ENCODE data around the gene LCN1. TPM values are rescaled to one million over a fixed set of nuclear protein-coding genes. Genes with fewer than 3 reads are reported as not detected.

The LCN1 gene
- total and polyA plus RNA-seq, 3 donors from 2014 or later = 2.7 TPM; not detected in 2

DNA sequence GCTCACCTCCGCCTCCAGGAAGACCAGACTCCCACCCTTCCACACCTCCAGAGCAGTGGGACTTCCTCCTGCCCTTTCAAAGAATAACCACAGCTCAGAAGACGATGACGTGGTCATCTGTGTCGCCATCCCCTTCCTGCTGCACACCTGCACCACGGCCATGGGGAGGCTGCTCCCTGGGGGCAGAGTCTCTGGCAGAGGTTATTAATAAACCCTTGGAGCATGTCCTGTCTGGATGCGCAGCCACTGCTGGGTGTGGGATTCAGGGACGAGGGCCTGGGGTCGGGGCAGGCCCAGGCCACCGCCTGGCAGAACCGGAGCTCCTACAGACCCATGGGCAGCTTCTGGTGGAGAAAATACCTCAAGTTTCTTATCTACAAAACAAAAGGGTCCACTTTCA lies 45.3 kb downstream of the LCN1 start:
- TF ChIP-seq POLR2A (IDR thresholded peaks at IDR 0.05) = no peak
- TF ChIP-seq, protein P1, sequence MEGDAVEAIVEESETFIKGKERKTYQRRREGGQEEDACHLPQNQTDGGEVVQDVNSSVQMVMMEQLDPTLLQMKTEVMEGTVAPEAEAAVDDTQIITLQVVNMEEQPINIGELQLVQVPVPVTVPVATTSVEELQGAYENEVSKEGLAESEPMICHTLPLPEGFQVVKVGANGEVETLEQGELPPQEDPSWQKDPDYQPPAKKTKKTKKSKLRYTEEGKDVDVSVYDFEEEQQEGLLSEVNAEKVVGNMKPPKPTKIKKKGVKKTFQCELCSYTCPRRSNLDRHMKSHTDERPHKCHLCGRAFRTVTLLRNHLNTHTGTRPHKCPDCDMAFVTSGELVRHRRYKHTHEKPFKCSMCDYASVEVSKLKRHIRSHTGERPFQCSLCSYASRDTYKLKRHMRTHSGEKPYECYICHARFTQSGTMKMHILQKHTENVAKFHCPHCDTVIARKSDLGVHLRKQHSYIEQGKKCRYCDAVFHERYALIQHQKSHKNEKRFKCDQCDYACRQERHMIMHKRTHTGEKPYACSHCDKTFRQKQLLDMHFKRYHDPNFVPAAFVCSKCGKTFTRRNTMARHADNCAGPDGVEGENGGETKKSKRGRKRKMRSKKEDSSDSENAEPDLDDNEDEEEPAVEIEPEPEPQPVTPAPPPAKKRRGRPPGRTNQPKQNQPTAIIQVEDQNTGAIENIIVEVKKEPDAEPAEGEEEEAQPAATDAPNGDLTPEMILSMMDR (IDR thresholded peaks at IDR 0.05) = no peak
- 72 to 81% methylated on average over 10 of the region's 10 CpGs for WGBS, 2 donors
- no peaks in the 10 kb centered on the region for H3K36me3 ChIP-seq (ENCODE audit: low read depth, missing control alignments)
- intact Hi-C loops (cut with DNase I; ENCODE audit: low total_unique reads) = no loop called here
- H3K27me3 ChIP-seq = no peaks in the 10 kb centered on the region
- DNase-seq = no peak
- H3K4me1 ChIP-seq = no peaks in the 10 kb centered on the region
- no peaks in the 10 kb centered on the region for H3K9me3 ChIP-seq
- H3K27ac ChIP-seq = no peak overlapping the region
- no peak overlapping the region for H3K4me3 ChIP-seq

DNA sequence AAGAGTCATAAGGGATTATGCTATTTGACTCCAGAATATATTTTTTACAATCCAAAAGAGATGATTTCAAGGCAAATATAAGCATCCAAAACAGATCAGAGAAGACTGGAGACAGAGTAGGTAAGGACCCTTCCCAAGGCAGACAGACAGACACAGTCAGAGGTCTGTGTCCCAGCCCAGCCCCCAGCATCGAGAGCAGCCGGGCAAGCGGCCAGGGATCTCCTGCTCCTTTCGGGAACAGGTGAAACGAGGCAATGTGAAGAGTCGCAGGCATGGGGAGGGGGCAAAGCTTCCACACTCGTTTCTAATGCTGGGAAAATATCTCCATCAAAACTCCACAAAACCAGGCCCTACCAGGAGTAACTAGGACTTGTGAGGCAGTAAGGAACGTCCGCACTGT lies 46.1 kb downstream of the LCN1 start:
- DNase-seq = no peak
- WGBS, 2 donors = 63 to 72% methylated on average over 9 of the region's 9 CpGs
- intact Hi-C loops (cut with DNase I; ENCODE audit: low total_unique reads) = no loop called here
- Histone ChIP-seq H3K4me3 (no peak overlapping the region), H3K27ac (no peak overlapping the region), H3K27me3 (no peaks in the 10 kb centered on the region), H3K36me3 (ENCODE audit: low read depth, missing control alignments) (no peaks in the 10 kb centered on the region), H3K4me1 (no peaks in the 10 kb centered on the region), H3K9me3 (no peaks in the 10 kb centered on the region)
- TF ChIP-seq, protein P1 (IDR thresholded peaks at IDR 0.05) = no peak
- no peak for TF ChIP-seq POLR2A (IDR thresholded peaks at IDR 0.05)

DNA sequence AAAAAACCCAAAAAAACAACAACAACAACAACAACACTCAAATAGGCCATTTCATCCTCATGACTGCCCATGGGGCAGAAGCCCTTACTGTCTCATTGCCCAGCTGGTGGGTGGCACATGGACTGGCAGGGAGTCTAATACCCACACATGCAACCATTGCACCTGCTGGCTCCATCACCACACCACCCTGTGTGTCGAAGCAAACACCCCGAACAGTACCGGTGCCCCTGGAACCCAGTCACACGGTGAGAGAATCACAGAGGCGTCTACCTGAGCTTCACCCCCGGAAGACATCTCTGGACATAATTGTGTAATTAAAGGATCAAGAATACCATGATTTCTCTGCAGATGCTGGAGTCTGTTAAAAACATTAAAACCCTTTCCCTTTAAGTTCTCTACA lies 46.8 kb downstream of the LCN1 start:
- 91 to 92% methylated on average over 6 of the region's 6 CpGs for WGBS, 2 donors
- no peaks in the 10 kb centered on the region for H3K4me1 ChIP-seq

DNA sequence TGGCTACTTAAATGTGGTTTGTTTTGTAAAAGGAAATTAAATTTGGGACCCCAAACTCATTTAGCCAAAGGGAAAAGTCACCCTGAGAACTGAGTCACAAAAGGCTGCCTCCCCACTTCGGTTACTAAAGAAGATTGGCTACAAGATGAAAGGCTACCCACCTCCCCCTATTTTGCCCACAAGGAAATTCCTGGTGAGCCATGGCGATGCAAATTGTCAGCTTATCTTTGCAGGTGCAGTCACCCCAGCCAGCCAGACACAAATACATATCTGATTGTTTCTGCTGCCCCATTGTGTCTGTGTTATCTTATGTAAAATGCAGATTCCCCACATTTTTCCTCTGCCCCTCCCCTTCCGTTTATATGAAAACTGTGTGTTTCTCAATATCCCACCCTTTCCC lies 49.2 kb downstream of the LCN1 start:
- 55% methylated on average over 3 of the region's 3 CpGs for WGBS, 2 donors
- no peaks in the 10 kb centered on the region for H3K9me3 ChIP-seq
- no peak for TF ChIP-seq POLR2A (IDR thresholded peaks at IDR 0.05)
- TF ChIP-seq, protein P1 (IDR thresholded peaks at IDR 0.05) = no peak
- H3K4me1 ChIP-seq = no peaks in the 10 kb centered on the region
- H3K27ac ChIP-seq = no peak overlapping the region
- H3K4me3 ChIP-seq = no peak overlapping the region
- H3K27me3 ChIP-seq = no peaks in the 10 kb centered on the region
- H3K36me3 ChIP-seq (ENCODE audit: low read depth, missing control alignments) = no peaks in the 10 kb centered on the region
- intact Hi-C loops (cut with DNase I; ENCODE audit: low total_unique reads) = no loop called here
- no peak for DNase-seq

More for the DNA sequence above, 46.8 kb downstream of the LCN1 start:
- intact Hi-C loops (cut with DNase I; ENCODE audit: low total_unique reads) = no loop called here
- no peaks in the 10 kb centered on the region for H3K27me3 ChIP-seq
- H3K9me3 ChIP-seq = no peaks in the 10 kb centered on the region
- H3K27ac ChIP-seq = no peak overlapping the region
- TF ChIP-seq POLR2A (IDR thresholded peaks at IDR 0.05) = no peak
- TF ChIP-seq, protein P1 (IDR thresholded peaks at IDR 0.05) = no peak
- no peaks in the 10 kb centered on the region for H3K36me3 ChIP-seq (ENCODE audit: low read depth, missing control alignments)
- no peak for DNase-seq
- H3K4me3 ChIP-seq = no peak overlapping the region

DNA sequence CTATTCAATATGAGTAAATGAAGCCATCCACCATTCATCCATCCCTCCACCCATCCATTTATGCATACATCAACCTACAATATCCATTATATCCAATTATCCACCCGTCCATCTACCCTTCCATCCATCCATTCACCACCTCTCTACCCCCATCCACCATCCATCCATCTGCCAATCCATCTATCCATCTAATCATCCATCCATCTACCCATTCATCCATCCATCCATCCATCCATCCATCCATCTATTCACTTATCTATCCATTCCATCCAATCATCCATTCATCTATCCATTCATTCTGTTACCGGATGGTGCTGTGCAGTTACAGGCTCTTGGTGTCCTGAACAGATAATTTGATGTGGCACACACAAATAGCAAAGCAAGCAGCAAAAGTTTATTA lies 51.0 kb downstream of the LCN1 start:
- DNase-seq = no peak
- Histone ChIP-seq H3K36me3 (ENCODE audit: low read depth, missing control alignments) (no peaks in the 10 kb centered on the region), H3K4me1 (no peaks in the 10 kb centered on the region), H3K4me3 (no peak overlapping the region), H3K27ac (no peak overlapping the region), H3K9me3 (no peaks in the 10 kb centered on the region), H3K27me3 (no peaks in the 10 kb centered on the region)
- intact Hi-C loops (cut with DNase I; ENCODE audit: low total_unique reads) = no loop called here
- TF ChIP-seq POLR2A (IDR thresholded peaks at IDR 0.05) = no peak
- TF ChIP-seq, protein P1 (IDR thresholded peaks at IDR 0.05) = no peak
- WGBS, 2 donors = 87 to 94% methylated on average over 2 of the region's 2 CpGs
